ENCODE data around the gene PRDX3.

PRDX3 gene

GRCh38 chr10:119131512-119132240 lies 46.9 kb downstream of the PRDX3 start:
- DNase-seq (ENCODE audit: insufficient read length, low spot score), result peak; percentile 34
- FAIRE-seq, result peak; percentile 90

GRCh38 chr10:119129721-119130120 lies 48.9 kb downstream of the PRDX3 start:
- no peak for DNase-seq (ENCODE audit: insufficient read length, low spot score)
- no peak for FAIRE-seq

- FAIRE-seq, result no peak
- DNase-seq (ENCODE audit: insufficient read length, low spot score), result no peak
Observed at GRCh38 chr10:119125942-119126341, 52.7 kb downstream of the PRDX3 start.

GRCh38 chr10:119120875-119121274 lies 57.7 kb downstream of the PRDX3 start:
- no peak for DNase-seq (ENCODE audit: insufficient read length, low spot score)
- FAIRE-seq, result peak; percentile 23

GRCh38 chr10:119120413-119120867 lies 58.2 kb downstream of the PRDX3 start:
- no peak for DNase-seq (ENCODE audit: insufficient read length, low spot score)
- FAIRE-seq, result peak; percentile 98

- FAIRE-seq (no peak), DNase-seq (ENCODE audit: insufficient read length, low spot score) (no peak)
Observed at GRCh38 chr10:119119400-119119799, 59.2 kb downstream of the PRDX3 start.

- FAIRE-seq, result no peak
- DNase-seq (ENCODE audit: insufficient read length, low spot score), result no peak
Observed at GRCh38 chr10:119118231-119118630, 60.4 kb downstream of the PRDX3 start.
